IMR-90 (cell line): Measurements from ENCODE around the gene C19orf33. TPM values are rescaled to one million over a fixed set of nuclear protein-coding genes. Genes with fewer than 3 reads are reported as not detected.

Experiments used
- ATAC-seq: fragments of 200-7000 bp; cut with Tn5 transposase; 2 replicates; pipeline ENCODE4 v1.9.1; 2020; ENCODE audit warnings: low read depth, mild to moderate bottlenecking, moderate library complexity
- BruUV-seq: library from RNA; stranded (reverse); fragments of 400-500 nt; replicated peaks from 2 replicates; lab custom pipeline; 2021; lab: Mats Ljungman, UMichigan
- CTCF ChIA-PET: fragments of 300-600 bp; formaldehyde crosslinking; extraction: SDS; loops from one replicate; lab custom pipeline; 2021; ENCODE audit warnings: antibody characterized with exemption; lab: Yijun Ruan, JAX
- POLR2A ChIA-PET: fragments of 300-600 bp; sonication (Branson Sonifier 250); formaldehyde crosslinking; loops from one replicate; lab custom pipeline; 2022; ENCODE audit warnings: antibody characterized with exemption; ENCODE audit not compliant: unreplicated experiment; lab: Charles Lee
- DNase-seq: peaks from one replicate; pipeline ENCODE4 v3.0.0; 2013
- H2AFZ ChIP-seq: replicated peaks from 2 replicates; pipeline ENCODE3; 2013; ENCODE audit warnings: low read length, mild to moderate bottlenecking; ENCODE audit not compliant: poor library complexity
- H2AK5ac ChIP-seq: 2 replicates; pipeline ENCODE4 v1.6.1; 2013; ENCODE audit warnings: low read depth, low read length, inconsistent platforms
- H2AK9ac ChIP-seq: replicated peaks from 2 replicates; pipeline ENCODE3; 2013; ENCODE audit warnings: mild to moderate bottlenecking, low read depth, low read length, moderate library complexity; ENCODE audit not compliant: poor library complexity
- H2BK120ac ChIP-seq: 2 replicates; pipeline ENCODE4 v1.6.1; 2013; ENCODE audit warnings: low read depth, low read length, inconsistent platforms
- H2BK15ac ChIP-seq: 3 replicates; pipeline ENCODE4 v1.6.1; 2013; ENCODE audit warnings: low read depth, low read length, inconsistent platforms
- H2BK20ac ChIP-seq: 2 replicates; pipeline ENCODE4 v1.6.1; 2013; ENCODE audit warnings: low read depth, mild to moderate bottlenecking, inconsistent platforms, low read length, moderate library complexity
- H2BK5ac ChIP-seq: 2 replicates; pipeline ENCODE4 v1.6.1; 2013; ENCODE audit warnings: mild to moderate bottlenecking, low read depth, low read length, inconsistent platforms; ENCODE audit not compliant: poor library complexity, severe bottlenecking
- H3K14ac ChIP-seq: replicated peaks from 2 replicates; pipeline ENCODE4 v1.6.1; 2013; ENCODE audit warnings: low read depth, low read length, inconsistent platforms
- H3K18ac ChIP-seq: 2 replicates; pipeline ENCODE4 v1.6.1; 2013; ENCODE audit warnings: low read depth, low read length, control low read depth
- H3K23ac ChIP-seq: 2 replicates; pipeline ENCODE4 v1.6.1; 2013; ENCODE audit warnings: low read depth, low read length, inconsistent platforms
- H3K27ac ChIP-seq: 2 replicates; pipeline ENCODE4 v1.5.1; 2013; ENCODE audit warnings: mild to moderate bottlenecking, control low read depth, low read length; ENCODE audit not compliant: insufficient read depth
- H3K27me3 ChIP-seq: 2 replicates; pipeline ENCODE4 v1.6.1; 2013; ENCODE audit warnings: low read length; ENCODE audit not compliant: control insufficient read depth, insufficient read depth
- H3K36me3 ChIP-seq: 2 replicates; pipeline ENCODE4 v1.6.1; 2013; ENCODE audit warnings: low read length, mixed read lengths; ENCODE audit not compliant: control insufficient read depth, insufficient read depth
- H3K4ac ChIP-seq: 2 replicates; pipeline ENCODE4 v1.6.1; 2013; ENCODE audit warnings: low read depth, low read length, inconsistent platforms
- H3K4me1 ChIP-seq: 2 replicates; pipeline ENCODE4 v1.6.1; 2013; ENCODE audit warnings: low read length, mixed read lengths; ENCODE audit not compliant: control insufficient read depth, insufficient read depth
- H3K4me2 ChIP-seq: 2 replicates; pipeline ENCODE4 v1.6.1; 2013; ENCODE audit warnings: low read depth, mild to moderate bottlenecking, control low read depth, low read length, moderate library complexity
- H3K4me3 ChIP-seq: 2 replicates; pipeline ENCODE4 v1.5.1; 2013; ENCODE audit warnings: low read depth, mild to moderate bottlenecking, control low read depth, low read length, moderate library complexity; ENCODE audit not compliant: insufficient read depth
- H3K56ac ChIP-seq: 2 replicates; pipeline ENCODE4 v1.6.1; 2013; ENCODE audit warnings: low read length, inconsistent platforms; ENCODE audit not compliant: insufficient read depth; ENCODE audit errors: extremely low read depth
- H3K79me1 ChIP-seq, 2 experiments: 2 replicates each; pipeline ENCODE4 v1.6.1; 2013; ENCODE audit warnings: low read length in 2 of 2, inconsistent platforms in 1 of 2, low read depth in 1 of 2
- H3K9ac ChIP-seq: 2 replicates; pipeline ENCODE4 v1.6.1; 2013; ENCODE audit warnings: low read depth, low read length, control low read depth
- H3K9me1 ChIP-seq: 2 replicates; pipeline ENCODE4 v1.6.1; 2013; ENCODE audit warnings: low read length, inconsistent platforms; ENCODE audit not compliant: insufficient read depth
- H3K9me3 ChIP-seq: 2 replicates; pipeline ENCODE4 v1.6.1; 2013; ENCODE audit warnings: low read length; ENCODE audit not compliant: control insufficient read depth, insufficient read depth
- H4K20me1 ChIP-seq: 2 replicates; pipeline ENCODE4 v1.6.1; 2013; ENCODE audit warnings: low read length, inconsistent platforms; ENCODE audit not compliant: insufficient read depth
- H4K5ac ChIP-seq: 2 replicates; pipeline ENCODE4 v1.6.1; 2013; ENCODE audit warnings: mild to moderate bottlenecking, low read depth, low read length, control low read depth
- H4K8ac ChIP-seq, 2 experiments: 2 replicates each; pipeline ENCODE4 v1.6.1; 2013; ENCODE audit warnings: low read depth in 2 of 2, low read length in 2 of 2, control low read depth in 1 of 2, inconsistent platforms in 1 of 2
- H4K91ac ChIP-seq: 2 replicates; pipeline ENCODE4 v1.6.1; 2013; ENCODE audit warnings: low read depth, low read length, inconsistent platforms; ENCODE audit not compliant: insufficient read depth
- BHLHE40 ChIP-seq: fragments of 150-350 bp; IDR thresholded peaks from 2 replicates; pipeline ENCODE4 v1.6.1; 2016; ENCODE audit warnings: mild to moderate bottlenecking, low read depth, low read length
- CEBPB ChIP-seq: IDR thresholded peaks from 2 replicates; pipeline ENCODE4 v1.6.1; 2012; ENCODE audit warnings: low read depth, low read length, improper control_type of control experiment
- CHD1 ChIP-seq: IDR thresholded peaks from 2 replicates; pipeline ENCODE4 v1.6.1; 2012; ENCODE audit warnings: low read depth, low read length, improper control_type of control experiment
- FOS ChIP-seq: fragments of 150-350 bp; IDR thresholded peaks from 2 replicates; pipeline ENCODE4 v1.6.1; 2016; ENCODE audit warnings: low read depth, low read length
- MAFK ChIP-seq: IDR thresholded peaks from 2 replicates; pipeline ENCODE4 v1.6.1; 2012; ENCODE audit warnings: low read depth, low read length, improper control_type of control experiment
- MAZ ChIP-seq: IDR thresholded peaks from 2 replicates; pipeline ENCODE4 v1.6.1; 2012; ENCODE audit warnings: low read depth, mild to moderate bottlenecking, low read length, improper control_type of control experiment, moderate library complexity, borderline replicate concordance
- MXI1 ChIP-seq: IDR thresholded peaks from 2 replicates; pipeline ENCODE4 v1.6.1; 2012; ENCODE audit warnings: low read depth, mild to moderate bottlenecking, low read length, moderate library complexity, borderline replicate concordance
- NFE2L2 ChIP-seq: fragments of 150-350 bp; IDR thresholded peaks from 2 replicates; pipeline ENCODE4 v1.6.1; 2016; ENCODE audit warnings: low read depth, mild to moderate bottlenecking, low read length
- POLR2A ChIP-seq: IDR thresholded peaks from 2 replicates; pipeline ENCODE4 v1.6.1; 2012; ENCODE audit warnings: mild to moderate bottlenecking, low read depth, low read length
- RAD21 ChIP-seq: IDR thresholded peaks from 2 replicates; pipeline ENCODE4 v1.6.1; 2012; ENCODE audit warnings: low read length, improper control_type of control experiment
- RCOR1 ChIP-seq: IDR thresholded peaks from 2 replicates; pipeline ENCODE4 v1.6.1; 2012; ENCODE audit warnings: mild to moderate bottlenecking, low read length, improper control_type of control experiment; ENCODE audit not compliant: insufficient replicate concordance
- RFX5 ChIP-seq: IDR thresholded peaks from 2 replicates; pipeline ENCODE4 v1.8.0; 2012; ENCODE audit warnings: low read depth, mild to moderate bottlenecking, low read length, moderate library complexity
- SMC3 ChIP-seq: fragments of 150-350 bp; IDR thresholded peaks from 2 replicates; pipeline ENCODE4 v1.6.1; 2016; ENCODE audit warnings: low read depth, mild to moderate bottlenecking, antibody characterized with exemption, low read length, moderate library complexity
- WGBS, 2 experiments: methylation state at CpG; one replicate each; pipeline versions ENCODE4 v1.1.5 to v1.1.7; 2013; ENCODE audit warnings: missing lambda C conversion rate in 2 of 2; ENCODE audit not compliant: insufficient read length in 1 of 2; ENCODE audit errors: extremely low coverage in 2 of 2; 5-methylcytosine and 5-hydroxymethylcytosine counted together
- dilution Hi-C: fragments of 300-500 bp; cut with HindIII; formaldehyde crosslinking; loops from one replicate; pipeline ENCODE4 v1.14.3; 2018; ENCODE audit warnings: low sequenced_read_pairs; ENCODE audit not compliant: unreplicated experiment
- in situ Hi-C: fragments of 300-500 bp; cut with MboI; formaldehyde crosslinking; loops from 3 replicates; pipeline ENCODE4 v1.14.3; 2019; ENCODE audit warnings: low sequenced_read_pairs, inconsistent platforms, mixed read lengths
- intact Hi-C: fragments of 100-400 bp; cut with micrococcal nuclease; formaldehyde crosslinking; loops from 2 replicates; pipeline ENCODE4 v1.10.0; 2022
- polyA plus RNA-seq, 3 experiments: library from polyadenylated mRNA; depleted of rRNA; stranded (reverse); fragments of >200 nt; gene quantifications; 2 replicates each; pipeline ENCODE4 v1.2.3, GENCODE V29; 2012; ENCODE audit warnings: low replicate concordance in 1 of 3
- total RNA-seq: library from RNA; depleted of rRNA; stranded (reverse); fragments of >200 nt; gene quantifications from 2 replicates; pipeline ENCODE4 v1.2.3, GENCODE V29; 2012
- TF ChIP-seq, protein P1 (sequence below): fragments of 150-350 bp; IDR thresholded peaks from 2 replicates; pipeline ENCODE4 v1.6.1; 2016; ENCODE audit warnings: low read depth, mild to moderate bottlenecking, low read length, moderate library complexity, borderline replicate concordance
- TF ChIP-seq, protein P2 (sequence below): fragments of 150-350 bp; IDR thresholded peaks from 2 replicates; pipeline ENCODE4 v1.6.1; 2017; ENCODE audit warnings: mild to moderate bottlenecking, antibody characterized with exemption, low read length, low read depth

The C19orf33 gene
- total and polyA plus RNA-seq, 2 of the 4 experiments (the other 2 are of a cell fraction) = 0.80 TPM; not detected in 1

DNA sequence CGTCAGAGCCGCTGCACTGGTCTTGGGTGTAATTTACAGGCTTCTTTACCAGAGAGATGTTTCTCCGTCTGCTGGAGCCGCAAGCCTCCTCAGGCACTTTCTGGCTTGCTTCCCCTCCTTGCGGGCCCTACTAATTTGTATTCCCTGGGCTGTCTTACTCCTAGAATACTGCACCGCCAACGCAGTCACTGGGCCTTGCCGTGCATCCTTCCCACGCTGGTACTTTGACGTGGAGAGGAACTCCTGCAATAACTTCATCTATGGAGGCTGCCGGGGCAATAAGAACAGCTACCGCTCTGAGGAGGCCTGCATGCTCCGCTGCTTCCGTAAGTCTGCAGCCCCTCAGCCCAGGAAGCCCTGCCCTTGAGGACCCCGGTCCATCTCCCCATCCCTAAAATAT is 14.1 kb upstream of the C19orf33 start:
- Histone ChIP-seq H3K4me2 (no peak overlapping the region), H3K14ac (peak overlapping the region; percentile 32)
- POLR2A ChIA-PET = no interaction called here

More for the DNA sequence above, 14.1 kb upstream of the C19orf33 start:
- H3K4me1 ChIP-seq = peaks cover 25% of the 10 kb centered on the region
- peak overlapping the region; percentile 8 for H3K18ac ChIP-seq
- CTCF ChIA-PET = no interaction called here
- no peaks in the 10 kb centered on the region for H3K79me1 ChIP-seq
- H2BK5ac ChIP-seq = peak overlapping the region; percentile 77
- H4K20me1 ChIP-seq = no peaks in the 10 kb centered on the region
- no peaks in the 10 kb centered on the region for H3K36me3 ChIP-seq
- 90% methylated on average over 9 of the region's 15 CpGs; no CpG with 5 or more reads in 1 of the 2 experiments for WGBS, 2 experiments
- H3K27ac ChIP-seq = peak overlapping the region; percentile 43
- peak overlapping the region; percentile 57 for H4K91ac ChIP-seq
- H3K27me3 ChIP-seq = no peaks in the 10 kb centered on the region
- ATAC-seq = no peak
- peak overlapping the region; percentile 19; the same call in 1 of the 2 replicates for H3K56ac ChIP-seq
- H2AK9ac ChIP-seq = peak overlapping the region; percentile 69
- intact Hi-C loops = no loop called here
- BruUV-seq = no TSS peak
- peak overlapping the region; percentile 82 for H2AFZ ChIP-seq
- peak overlapping the region; percentile 69 for H2AK5ac ChIP-seq
- no peak overlapping the region for H3K9ac ChIP-seq
- dilution Hi-C loops = no loop called here
- H2BK15ac ChIP-seq = peak overlapping the region; percentile 2; the same call in 1 of the 3 replicates
- H3K9me1 ChIP-seq = peaks cover 13% of the 10 kb centered on the region
- peak overlapping the region; percentile 45 for H2BK20ac ChIP-seq
- no peak overlapping the region for H3K4me3 ChIP-seq
- H3K9me3 ChIP-seq = no peaks in the 10 kb centered on the region
- TF ChIP-seq MAFK (no peak), RCOR1 (no peak), CHD1 (no peak), CEBPB (no peak), RAD21 (no peak), FOS (no peak), RFX5 (no peak), NFE2L2 (no peak), BHLHE40 (no peak), SMC3 (no peak), MXI1 (no peak), POLR2A (no peak), MAZ (no peak)
- TF ChIP-seq, protein P1, sequence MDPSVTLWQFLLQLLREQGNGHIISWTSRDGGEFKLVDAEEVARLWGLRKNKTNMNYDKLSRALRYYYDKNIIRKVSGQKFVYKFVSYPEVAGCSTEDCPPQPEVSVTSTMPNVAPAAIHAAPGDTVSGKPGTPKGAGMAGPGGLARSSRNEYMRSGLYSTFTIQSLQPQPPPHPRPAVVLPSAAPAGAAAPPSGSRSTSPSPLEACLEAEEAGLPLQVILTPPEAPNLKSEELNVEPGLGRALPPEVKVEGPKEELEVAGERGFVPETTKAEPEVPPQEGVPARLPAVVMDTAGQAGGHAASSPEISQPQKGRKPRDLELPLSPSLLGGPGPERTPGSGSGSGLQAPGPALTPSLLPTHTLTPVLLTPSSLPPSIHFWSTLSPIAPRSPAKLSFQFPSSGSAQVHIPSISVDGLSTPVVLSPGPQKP = no peak
- TF ChIP-seq, protein P2, sequence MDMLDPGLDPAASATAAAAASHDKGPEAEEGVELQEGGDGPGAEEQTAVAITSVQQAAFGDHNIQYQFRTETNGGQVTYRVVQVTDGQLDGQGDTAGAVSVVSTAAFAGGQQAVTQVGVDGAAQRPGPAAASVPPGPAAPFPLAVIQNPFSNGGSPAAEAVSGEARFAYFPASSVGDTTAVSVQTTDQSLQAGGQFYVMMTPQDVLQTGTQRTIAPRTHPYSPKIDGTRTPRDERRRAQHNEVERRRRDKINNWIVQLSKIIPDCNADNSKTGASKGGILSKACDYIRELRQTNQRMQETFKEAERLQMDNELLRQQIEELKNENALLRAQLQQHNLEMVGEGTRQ = no peak
- peak overlapping the region; percentile 75 for H2BK120ac ChIP-seq
- H4K5ac ChIP-seq = peak overlapping the region; percentile 6; the same call in 1 of the 2 replicates
- in situ Hi-C loops = no loop called here
- peak overlapping the region; percentile 53 for H3K4ac ChIP-seq
- DNase-seq = no peak
- H3K23ac ChIP-seq = no peak overlapping the region
- peak overlapping the region; percentile 27 to 41; a peak in 3 of 4 replicates for H4K8ac ChIP-seq
